M059J (cell line): Measurements from ENCODE around the gene PCBP3. TPM values are rescaled to one million over a fixed set of nuclear protein-coding genes. Genes with fewer than 3 reads are reported as not detected.
"Not testable (repeated sequence)": the region's sequence is repeated elsewhere in the genome, so short reads cannot be mapped to it uniquely, and the experiment has no call there.

ENCODE experiments used
- DNase-seq: peaks from one replicate; pipeline ENCODE4 v3.0.0-alpha.2; 2012; ENCODE audit warnings: low read depth
- total RNA-seq: library from RNA; depleted of rRNA; stranded (reverse); fragments of >200 nt; shearing (Covaris generic); gene quantifications from 2 replicates; pipeline ENCODE4 v1.2.3, GENCODE V29; 2014

The PCBP3 gene
- total RNA-seq, 1 experiment from 2014 or later = 0.10 TPM

- DNase-seq = no peak
These were observed 301.7 kb downstream of the PCBP3 start for GRCh38 chr21:45945066-45945867.

GRCh38 chr21:45945868-45946210 lies 302.3 kb downstream of the PCBP3 start:
- no peak for DNase-seq

- no peak for DNase-seq
These were observed 303.8 kb downstream of the PCBP3 start for GRCh38 chr21:45947296-45947695.

GRCh38 chr21:45947716-45948255 lies 304.3 kb downstream of the PCBP3 start:
- DNase-seq = no peak

DNA sequence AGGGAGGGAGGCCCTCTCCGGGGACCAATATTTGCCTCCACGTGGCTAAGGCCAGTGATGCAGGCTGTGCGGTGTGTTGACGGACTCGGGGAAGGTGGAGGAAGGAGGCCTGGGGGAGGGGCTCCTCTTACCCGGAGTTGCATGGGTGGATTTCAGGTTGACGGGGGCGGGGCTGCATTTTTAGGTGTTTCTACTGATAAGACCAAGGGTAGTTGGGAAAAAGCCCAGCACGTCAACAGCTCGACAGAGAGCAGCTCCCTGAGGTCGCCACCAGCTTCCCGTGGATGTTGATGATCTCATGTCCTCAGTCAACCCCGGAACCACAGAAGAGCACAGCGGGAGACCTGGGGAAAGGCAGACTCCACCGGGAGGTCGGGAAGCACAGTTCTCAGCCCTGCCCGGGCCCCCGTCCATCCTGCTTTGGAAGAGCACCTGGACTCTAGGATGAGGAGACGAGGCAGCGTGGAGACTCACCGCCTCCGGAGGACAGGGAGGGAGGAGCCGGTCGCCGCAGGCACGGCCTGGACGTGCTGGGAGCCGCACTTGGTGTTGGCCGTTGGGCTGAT lies 305.1 kb downstream of the PCBP3 start:
- no peak for DNase-seq

- no peak for DNase-seq
These were observed 306.6 kb downstream of the PCBP3 start for GRCh38 chr21:45949928-45950739.

DNA sequence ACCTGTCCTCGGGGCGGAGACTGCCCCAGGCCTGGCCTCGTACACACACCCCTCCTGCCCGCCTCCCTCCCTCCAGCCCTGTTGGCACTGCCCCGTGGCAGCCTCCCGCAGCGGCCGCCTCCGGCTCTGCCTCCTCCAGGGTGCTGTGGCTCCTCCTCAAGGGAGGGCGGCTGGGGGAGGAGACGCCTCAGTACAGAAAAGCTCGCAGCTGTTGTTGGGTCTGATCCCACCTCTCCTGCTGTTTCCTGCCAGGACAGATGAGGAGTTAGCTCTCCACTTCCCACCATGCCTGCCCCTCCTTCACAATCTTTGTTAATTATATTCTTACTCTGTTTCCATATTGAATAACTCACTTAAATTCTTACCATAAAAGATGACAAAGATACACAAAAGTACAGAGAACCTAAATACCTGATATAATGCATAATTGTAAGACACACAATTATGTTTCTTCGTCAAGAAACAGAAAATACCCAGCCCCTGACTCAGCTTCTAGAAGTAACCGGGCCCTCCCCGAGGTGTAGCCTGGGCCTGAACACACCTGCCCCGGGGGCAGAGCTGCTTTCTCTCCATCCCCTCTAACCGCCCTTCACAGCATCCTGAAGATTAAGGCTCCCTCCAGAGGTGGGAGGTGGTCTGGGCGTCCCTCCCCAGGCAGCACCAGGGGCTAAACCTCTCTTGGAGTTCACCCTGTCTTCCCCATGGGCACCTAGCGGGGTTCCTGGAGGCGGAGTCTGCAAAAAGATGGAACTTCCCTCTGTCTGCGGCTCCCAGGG lies 307.4 kb downstream of the PCBP3 start:
- peak; percentile 70 for DNase-seq

DNA sequence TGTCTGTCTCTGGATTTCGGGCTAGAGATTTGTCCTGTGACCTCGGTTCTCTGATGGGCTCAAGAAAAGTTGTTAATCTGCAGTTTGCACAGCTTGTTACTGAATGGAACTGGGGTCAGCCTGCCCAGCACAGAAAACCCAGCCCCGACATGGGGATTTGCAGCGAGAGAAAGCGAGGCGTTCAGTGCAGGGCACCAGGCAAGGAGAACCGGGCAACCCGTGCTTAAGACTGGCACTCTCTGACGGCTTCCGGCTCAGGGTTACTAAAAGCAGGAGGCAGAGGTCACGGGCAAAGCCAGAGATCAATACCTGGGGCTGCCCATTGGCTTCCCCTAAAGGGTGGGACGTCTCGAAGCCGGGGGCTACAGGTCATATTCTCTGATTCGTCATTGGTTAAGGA lies 308.2 kb downstream of the PCBP3 start:
- DNase-seq = no peak

GRCh38 chr21:45952527-45952926 lies 309.0 kb downstream of the PCBP3 start:
- DNase-seq = not testable (repeated sequence)

- DNase-seq = no peak
These were observed 309.4 kb downstream of the PCBP3 start for GRCh38 chr21:45952974-45953373.

DNA sequence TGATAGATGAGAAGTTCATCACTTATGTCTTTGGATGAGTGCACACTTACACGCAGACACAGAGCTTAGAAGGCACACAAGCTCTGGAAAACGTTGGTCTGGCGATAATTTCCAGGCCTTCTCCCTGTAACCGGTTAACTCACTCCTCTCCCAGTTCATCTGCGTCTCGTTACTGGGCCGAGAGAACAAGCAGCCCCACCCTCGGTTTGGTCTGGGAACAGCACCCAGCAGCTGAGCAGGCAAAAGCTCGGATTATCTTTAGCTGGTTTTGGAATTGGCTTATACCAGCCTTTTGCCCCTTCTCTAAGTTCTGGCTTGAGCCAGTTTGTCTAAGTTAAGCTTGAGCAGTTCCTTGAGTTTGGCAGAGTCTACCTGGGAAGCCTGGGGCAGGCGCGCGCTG lies 310.7 kb downstream of the PCBP3 start:
- no peak for DNase-seq

GRCh38 chr21:45954921-45955320 lies 311.4 kb downstream of the PCBP3 start:
- no peak for DNase-seq

GRCh38 chr21:45957551-45957950 lies 314.0 kb downstream of the PCBP3 start:
- no peak for DNase-seq

DNA sequence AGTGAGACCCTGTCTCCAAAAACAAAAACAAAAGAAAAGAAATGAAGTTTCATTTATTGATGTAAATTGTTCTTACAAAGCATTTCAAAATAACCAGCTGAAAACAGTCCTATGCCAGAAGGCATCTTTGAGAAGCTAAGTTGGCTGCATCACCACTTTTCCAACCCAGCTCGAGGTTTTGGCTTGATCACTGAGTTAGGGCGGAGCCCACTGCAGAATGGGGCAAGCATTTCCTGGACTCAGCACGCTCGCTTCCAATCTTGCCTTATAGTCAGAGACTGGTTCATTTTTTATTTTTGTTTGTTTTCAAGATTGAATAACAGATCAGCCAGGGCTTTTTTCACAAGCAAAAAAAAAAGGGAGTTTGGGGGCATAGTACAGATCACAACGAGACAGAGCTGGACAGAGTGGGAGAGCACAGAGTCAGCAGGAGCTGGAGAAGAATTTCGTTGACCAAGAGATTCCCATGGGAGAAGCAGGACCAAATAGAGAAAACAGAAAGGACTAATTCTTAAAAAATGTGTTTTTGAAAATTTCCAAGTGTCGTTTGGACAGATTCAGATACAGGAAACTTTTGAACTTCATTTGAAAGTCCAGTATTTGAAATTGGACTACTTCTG lies 314.6 kb downstream of the PCBP3 start:
- DNase-seq = no peak

- DNase-seq = no peak
These were observed 315.7 kb downstream of the PCBP3 start for GRCh38 chr21:45959182-45959581.

DNA sequence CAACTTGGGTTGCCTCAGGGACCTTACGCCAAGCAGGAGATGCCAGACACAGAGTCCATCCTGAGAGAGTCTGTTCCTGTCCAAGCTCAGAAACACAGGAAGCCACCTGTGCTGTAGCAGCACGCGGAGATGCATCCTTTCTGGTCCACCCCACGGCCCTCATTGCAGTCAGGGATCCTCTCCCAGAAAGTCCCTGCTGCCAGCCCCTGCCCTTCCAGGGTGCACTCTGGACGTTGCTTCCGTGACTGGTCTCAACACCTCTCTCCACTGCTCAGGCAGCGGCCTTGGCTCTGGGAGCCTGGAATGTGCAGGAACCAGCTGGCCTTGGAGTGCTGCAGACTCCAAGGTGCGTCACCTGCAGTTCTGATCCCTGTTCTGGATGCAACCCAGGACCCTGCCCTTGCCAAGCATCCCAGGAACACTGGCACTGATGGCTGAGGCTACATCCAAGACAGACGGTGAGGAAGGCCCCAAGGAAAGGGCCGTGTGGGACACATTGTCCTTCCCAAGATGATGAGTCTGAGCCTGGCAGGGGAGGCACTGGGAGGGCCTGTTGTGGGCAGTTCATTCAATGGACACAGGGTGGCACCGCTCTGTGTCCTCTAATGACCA lies 316.4 kb downstream of the PCBP3 start:
- DNase-seq = no peak

- DNase-seq = not testable (repeated sequence)
These were observed 317.9 kb downstream of the PCBP3 start for GRCh38 chr21:45961408-45961807.

DNA sequence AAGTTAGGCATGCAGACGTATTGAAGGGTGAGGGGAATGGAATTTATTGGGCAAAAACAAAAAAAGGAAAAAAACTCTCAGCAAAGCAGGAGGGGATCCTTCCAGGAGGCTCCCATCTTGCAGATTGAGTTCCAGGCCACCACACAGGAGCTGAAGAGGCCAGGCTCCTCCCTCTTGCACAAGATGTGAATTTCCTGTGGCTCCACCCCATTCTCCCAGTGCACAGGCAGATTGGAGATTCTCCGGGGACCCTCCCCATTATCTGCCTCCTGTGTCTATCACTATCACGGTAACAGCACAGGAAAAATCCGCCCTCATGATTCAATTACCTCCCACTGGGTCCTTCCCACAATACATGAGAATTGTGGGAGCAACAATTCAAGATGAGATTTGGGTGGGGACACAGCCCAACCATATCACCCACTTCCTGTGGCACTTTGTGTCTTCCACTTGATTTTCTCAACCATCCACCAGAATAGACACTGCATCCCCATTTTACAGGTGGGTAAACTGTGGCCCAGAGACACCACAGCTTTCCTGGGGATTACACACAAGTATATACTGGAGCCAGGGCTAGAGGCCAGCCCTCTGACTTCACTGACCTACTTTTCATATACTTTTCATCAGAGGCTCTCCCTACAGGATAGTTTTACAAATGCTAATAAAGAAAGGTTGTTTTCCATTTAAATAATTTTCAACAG lies 319.2 kb downstream of the PCBP3 start:
- DNase-seq = no peak

- no peak for DNase-seq
These were observed 319.7 kb downstream of the PCBP3 start for GRCh38 chr21:45963232-45963570.

- DNase-seq = no peak
These were observed 321.1 kb downstream of the PCBP3 start for GRCh38 chr21:45964649-45965048.
